Activated CD8-positive, alpha-beta memory T cell treated with anti-CD3 and anti-CD28 coated beads for 36 hours (primary cell): ENCODE measurements around the gene KIF16B. TPM values are rescaled to one million over a fixed set of nuclear protein-coding genes. Genes with fewer than 3 reads are reported as not detected.
"Not testable (repeated sequence)": the region's sequence is repeated elsewhere in the genome, so short reads cannot be mapped to it uniquely, and the experiment has no call there.

ENCODE experiments used
- CTCF ChIA-PET: fragments of 350-600 bp; sonication (Branson Sonifier 250); formaldehyde crosslinking; loops from one replicate; lab custom pipeline; 2021; ENCODE audit warnings: antibody characterized with exemption; lab: Charles Lee
- POLR2A ChIA-PET: fragments of 350-600 bp; sonication (Branson Sonifier 250); formaldehyde crosslinking; loops from one replicate; lab custom pipeline; 2021; ENCODE audit warnings: antibody characterized with exemption; lab: Charles Lee
- total RNA-seq, 2 experiments: library from RNA; stranded (reverse); gene quantifications; one replicate each; pipeline ENCODE4 v1.2.3, GENCODE V29; 2021

Gene KIF16B
- total RNA-seq, 2 experiments from 2014 or later: 3.2 TPM

DNA sequence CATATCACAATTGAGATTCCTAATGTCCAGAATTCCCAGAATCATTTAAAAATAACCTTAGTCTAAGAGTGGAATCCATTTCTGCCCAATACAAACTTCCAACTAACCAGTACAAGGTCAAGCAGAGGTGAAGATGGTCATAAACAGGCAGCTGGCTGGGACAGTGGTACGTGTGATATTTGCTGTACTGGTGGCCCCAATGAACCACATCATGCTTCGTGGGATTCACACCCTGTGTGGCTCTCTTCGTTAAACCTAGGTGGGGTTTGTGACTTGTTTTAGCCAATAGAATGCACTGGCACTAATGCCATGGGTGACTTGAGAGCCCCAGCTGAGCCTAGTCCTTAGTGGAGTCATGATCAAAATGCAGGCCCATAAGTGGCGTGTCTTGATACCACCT, 286.6 kb downstream of the KIF16B start:
- POLR2A ChIA-PET: no interaction called here
- CTCF ChIA-PET: no interaction called here

DNA sequence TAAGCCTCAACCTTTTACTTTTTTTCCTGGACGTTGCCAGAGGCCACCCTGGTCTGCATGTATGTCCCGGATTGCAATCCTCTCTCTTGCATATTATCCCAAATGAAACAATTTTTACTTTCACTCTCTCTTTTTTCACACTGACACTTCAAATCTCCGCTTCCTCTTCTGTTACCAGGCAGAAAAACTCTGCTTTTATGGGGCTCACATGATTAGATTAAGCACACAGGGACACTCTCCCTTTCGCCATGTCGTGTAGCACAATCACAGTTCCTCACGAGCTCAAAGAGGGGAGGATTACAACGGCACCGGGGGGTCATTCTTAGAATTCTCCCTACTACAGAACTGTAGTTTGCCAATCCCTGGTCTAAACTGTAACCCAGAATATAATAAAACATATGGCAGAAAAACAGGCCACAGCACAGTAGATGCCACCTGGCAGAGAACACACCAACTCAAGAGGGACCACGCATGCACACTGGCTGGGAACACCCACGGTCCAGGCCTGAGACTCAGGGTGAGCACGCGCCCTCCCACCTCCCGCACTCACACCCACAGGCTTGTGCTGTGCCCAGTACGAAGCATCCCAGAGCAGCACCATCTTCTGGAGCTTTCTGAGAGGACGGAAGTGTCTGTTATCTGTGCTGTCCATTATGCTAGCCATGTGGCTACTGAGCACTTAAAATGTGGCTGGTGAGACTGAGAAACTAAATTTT, 288.7 kb downstream of the KIF16B start:
- CTCF ChIA-PET: no interaction called here
- POLR2A ChIA-PET: no interaction called here

DNA sequence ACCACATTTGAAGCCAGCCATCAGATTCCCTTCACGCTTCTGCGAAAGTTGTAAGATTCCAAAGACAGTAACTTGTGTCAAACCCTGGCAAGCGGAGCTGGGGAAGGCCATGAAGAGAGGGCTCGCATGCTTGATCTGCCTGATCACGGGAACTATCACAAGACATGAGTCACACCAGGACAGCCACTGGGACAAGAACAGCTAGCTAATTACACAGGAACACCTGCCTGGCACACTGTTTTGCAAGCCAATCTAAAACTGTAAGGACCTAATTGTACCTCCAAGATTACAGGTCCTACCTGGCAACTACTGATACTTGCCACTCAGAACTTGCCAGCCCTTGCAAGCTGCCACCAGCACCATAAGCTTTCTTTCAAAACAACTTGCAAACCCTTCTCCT, 289.3 kb downstream of the KIF16B start:
- ChIA-PET CTCF (no interaction called here), POLR2A (no interaction called here)

DNA sequence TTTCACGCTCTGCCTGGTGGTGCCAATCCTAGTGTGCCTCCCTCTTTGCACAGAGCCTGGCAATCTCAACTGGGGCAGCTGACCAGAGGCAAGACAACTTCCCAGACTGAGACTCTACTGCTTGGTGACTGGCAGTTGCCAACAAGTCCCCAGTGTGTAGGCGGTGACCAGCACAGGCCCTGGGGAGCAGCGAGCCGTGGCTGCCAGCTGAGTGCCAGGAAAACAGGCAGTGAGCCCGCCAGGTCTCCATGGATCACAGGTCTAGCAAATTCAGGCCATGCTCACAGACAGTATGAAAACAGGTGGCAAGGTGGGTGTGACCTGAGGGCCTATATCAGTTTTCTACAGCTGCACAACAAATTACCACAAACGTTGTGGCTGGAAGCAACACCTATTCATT, 289.9 kb downstream of the KIF16B start:
- ChIA-PET POLR2A (no interaction called here), CTCF (no interaction called here)

DNA sequence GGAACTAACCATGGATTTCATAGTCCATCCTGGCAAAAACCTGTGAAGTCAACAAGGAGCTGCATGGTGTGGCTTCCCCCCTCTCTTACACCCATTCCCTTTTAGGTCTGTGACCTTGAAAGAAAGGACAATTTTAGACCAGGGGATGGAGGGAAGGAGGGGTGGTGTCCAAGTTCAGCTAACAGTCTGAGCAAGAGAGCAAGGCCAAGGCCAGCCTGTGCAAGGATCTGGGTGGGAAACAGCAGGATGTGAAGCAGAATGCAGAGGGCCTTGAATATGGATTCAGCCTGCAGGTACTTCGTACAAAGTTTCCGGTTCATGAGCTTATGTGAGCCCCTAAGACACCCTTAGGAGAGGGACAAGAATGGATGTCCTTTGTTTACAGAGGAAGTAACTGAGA, 293.0 kb downstream of the KIF16B start:
- ChIA-PET CTCF (no interaction called here), POLR2A (no interaction called here)

DNA sequence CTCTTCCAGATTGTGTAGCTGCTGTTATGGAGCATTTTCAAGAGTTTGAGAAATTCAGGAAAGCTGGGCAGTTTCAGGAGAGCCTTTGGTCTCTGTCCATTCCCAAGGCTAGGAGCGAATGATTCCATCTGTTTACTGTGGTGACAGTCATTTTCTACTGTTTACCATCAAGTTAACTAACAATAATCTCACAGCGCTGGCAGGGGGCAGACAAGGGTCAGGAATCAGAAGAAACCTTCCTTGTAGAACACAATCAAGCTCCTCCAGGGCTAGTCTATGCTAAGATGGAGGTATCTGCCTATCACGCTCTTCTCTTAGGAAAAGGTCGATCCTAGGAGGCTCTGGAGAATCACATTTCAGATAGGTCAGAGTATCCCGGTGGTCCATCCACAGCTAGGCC, 293.9 kb downstream of the KIF16B start:
- CTCF ChIA-PET: no interaction called here
- POLR2A ChIA-PET: no interaction called here

DNA sequence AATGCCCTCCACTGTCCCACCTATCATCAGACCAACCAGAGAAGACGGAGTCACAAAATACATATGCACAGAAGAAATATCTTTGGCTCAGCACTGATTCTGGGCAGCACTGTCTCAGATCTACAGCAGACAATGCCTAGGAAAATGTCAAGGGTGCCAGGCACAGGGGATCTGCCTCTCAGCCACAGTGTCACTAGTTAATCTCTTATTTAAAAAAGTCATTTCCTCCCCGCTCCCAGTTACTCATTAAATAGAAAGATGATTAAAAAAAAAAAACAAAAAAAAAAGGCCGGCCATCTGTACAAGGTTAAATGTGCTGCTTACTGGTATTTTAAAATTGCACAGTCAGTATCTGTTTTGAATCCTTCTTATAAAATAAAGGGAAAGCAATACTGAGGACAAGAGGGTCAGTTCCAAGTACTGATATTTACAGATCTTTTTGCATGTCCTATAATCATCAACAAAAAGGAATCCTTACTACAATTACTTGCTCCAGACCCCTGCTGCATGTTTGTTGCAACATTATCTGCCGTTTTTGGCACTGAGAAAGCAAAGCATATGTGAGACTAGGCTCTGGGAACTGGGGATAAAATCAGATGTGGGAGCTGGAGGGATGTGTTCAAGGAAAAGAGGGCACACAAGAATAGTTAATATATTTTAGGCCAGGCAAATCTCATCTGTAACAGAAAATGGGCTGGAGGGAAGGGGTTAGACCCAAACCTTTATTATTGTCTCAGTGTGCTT, 299.3 kb downstream of the KIF16B start:
- ChIA-PET POLR2A (no interaction called here), CTCF (no interaction called here)

DNA sequence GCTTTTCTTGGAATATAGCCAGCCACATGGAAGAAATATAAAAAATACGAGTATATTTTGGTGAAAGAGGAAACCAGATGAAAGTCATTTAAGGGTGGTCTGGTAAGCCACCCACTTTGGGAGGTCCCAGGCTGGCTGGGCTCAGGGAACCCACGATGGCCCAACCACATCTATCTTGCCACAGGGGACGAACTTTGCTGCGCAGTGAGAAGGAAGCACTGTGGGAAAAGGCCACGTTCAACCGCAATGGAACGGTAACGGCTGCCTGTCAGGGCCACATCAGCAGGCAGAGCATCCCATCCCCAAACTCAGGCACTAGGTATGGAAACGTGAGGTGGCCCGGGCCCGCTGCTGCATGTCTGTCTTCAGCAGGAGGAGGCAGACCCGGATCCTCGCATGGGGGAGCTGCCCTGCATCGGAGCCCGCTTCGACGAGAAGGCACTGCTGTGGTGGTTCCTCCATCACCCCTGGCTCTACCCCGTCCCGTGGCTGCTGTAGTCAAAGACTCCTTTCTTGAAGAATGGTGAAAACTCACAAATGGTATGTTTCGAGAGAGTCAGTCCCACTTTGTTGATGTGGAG, 300.4 kb downstream of the KIF16B start:
- ChIA-PET CTCF (no interaction called here), POLR2A (no interaction called here)

DNA sequence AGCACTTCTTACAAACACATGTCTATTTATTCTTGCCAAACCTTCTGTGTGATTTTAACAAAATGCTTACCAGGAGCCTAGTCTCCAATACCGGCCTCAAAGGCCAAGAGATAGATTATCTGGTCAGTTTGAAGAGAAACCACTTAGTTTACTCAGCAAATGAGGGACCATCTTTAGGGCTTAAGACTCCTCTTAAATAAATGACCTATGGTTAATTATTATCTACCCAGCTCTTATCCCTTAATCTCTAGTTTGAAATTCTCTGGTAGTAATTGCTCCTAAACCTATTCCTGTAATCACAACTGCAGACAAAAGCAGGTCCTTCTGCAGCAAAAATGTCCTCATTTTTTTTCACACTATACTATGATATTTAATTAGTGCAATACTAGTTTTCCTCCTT, 301.8 kb downstream of the KIF16B start:
- POLR2A ChIA-PET: no interaction called here
- CTCF ChIA-PET: no interaction called here

DNA sequence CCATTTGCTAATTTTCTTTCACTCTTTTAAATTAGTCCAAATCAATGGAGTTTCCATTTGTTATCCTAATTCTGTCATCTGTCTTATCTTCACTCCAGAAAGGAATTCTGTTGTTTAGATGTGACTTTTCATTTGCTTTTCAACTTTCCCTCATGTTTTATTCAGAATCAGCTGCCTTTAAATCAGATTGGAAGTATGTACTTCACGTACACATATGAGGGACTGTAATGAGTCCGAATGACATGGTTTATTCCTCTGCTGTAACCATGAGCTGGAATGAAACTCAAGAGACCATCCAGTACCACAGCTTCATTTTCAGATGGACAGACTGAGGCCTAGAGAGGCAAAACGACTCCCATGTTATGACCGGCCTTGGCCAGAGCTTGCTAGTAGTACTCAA, 302.3 kb downstream of the KIF16B start:
- ChIA-PET CTCF (no interaction called here), POLR2A (no interaction called here)

DNA sequence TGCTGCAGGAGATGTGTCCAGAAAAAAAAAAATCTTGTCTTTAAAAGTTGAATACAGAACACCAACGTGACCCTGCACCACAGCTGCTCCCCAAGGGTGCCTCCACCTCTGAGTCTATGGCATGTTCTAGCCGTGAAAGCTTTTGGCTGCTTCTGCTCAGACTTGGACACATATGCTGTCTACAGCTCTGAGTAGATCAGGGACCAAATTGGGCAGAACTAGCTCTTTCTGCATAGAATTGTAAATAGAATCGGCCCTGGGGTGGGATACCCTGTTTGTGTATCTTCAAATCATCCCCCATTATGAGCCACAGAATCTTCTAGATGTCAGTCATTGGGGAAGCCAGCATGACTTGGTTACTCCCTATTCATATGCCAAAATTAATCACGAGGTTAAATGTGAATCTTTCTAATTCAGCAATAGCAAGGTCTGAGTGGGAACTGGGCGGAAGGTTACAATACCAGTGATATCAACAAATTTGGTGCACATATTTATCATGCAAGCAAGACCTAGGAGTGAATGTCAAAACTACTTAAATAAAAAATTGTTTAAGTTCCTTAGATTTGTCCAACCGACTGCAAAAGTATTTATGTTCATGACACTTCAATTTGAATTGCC, 302.8 kb downstream of the KIF16B start:
- POLR2A ChIA-PET: no interaction called here
- CTCF ChIA-PET: no interaction called here

DNA sequence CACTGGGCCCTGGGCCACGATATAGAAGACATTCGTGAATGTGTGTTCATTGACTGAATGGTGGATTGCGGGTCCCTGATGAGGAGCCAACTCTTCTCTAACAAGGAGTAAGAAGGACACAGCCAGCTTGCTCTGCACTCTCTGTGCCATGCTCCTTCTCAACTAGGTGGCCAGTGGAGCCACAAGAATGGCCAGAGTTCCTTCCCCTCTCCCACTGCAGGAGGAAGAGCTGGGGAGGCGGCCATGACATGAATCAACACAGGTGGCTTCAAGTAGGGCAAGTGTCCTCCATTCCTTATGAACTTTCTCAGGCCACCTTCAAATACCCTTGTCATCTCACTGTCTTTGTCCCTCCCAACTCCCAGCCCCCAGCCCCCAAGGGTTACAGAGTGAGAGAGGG, 305.7 kb downstream of the KIF16B start:
- ChIA-PET CTCF (no interaction called here), POLR2A (no interaction called here)

DNA sequence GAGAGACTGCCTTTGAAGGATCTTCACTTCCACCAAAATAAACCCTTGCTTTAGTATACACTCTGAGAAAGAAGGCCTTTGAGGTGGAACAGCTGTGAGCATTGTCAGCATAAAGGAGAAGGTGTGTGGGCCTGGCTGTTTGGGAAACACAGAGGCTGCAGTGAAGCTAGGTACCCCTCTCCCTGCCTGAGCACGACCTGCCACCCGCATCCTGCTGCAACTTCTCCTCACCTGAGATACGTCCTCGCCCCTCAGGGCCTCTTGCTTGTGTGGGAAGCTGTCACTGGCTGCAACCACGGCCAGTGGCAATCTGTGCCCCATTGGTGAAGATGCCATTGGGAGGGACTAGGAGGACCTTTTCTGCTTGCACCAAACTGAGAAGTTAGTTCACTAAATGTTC, 307.9 kb downstream of the KIF16B start:
- CTCF ChIA-PET: no interaction called here
- POLR2A ChIA-PET: no interaction called here

DNA sequence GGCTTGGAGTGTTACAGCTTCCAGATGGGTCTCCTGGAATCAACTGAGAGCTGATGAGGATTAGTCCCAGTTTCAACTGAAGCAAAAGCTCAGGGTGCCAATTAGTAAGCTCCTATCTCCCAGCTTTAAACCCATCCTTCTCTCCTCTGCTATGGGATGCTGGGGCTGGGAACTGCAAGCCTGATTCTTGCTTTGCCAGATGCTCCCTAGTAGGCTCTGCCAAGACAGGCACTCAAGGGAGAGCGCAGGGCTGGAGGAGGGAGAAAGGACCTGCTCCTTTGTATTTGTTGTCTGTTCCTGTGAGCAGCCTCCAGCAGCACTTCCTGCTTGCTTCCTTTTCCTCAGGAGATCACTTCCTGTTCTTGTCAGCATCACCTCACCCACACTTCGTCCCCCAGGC, 309.7 kb downstream of the KIF16B start:
- CTCF ChIA-PET: no interaction called here
- POLR2A ChIA-PET: no interaction called here

DNA sequence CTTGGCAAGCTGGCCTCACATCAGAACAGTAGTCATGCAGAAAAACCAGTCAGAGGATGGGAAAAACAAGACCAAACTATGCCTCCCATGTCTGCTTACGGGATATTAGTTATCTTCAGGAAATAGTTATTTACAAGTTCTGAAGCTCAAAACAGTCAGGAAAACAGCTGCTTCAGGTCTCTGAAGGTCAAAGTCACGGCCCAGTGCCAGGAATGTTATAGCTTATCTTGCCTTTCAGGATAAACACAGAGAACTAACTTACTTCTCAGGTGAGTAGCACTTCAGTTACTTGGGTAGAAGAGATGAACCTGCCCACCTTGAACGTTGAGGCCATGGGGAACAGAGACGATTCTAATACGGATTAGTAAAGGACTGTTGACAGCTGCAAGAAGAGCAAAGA, 310.7 kb downstream of the KIF16B start:
- ChIA-PET POLR2A (no interaction called here), CTCF (no interaction called here)

DNA sequence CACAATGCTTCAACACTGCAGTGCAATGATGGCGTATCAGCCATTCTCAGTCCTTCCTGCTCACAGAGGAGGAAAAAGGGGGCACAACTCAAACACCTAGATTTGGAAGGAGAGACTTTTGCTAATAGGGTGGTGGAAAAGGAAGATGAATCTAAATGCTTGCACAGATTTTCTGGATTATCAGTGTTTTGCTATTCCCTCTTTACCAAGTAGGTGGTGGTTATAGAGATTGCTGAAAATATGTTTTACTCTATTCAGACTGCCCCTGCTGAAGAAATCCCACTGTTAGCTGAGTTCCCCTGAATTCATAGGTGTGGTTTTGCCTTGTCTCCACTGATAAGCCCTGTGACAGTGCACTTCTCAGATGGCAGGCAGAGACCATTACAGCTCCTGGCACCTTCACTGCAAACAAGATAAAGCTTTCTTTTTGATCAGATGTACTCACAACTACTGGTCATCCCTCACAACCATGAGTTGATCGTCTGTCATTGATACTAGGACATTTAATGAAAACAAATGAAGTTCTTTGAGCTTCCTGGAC, 311.4 kb downstream of the KIF16B start:
- ChIA-PET CTCF (no interaction called here), POLR2A (no interaction called here)

DNA sequence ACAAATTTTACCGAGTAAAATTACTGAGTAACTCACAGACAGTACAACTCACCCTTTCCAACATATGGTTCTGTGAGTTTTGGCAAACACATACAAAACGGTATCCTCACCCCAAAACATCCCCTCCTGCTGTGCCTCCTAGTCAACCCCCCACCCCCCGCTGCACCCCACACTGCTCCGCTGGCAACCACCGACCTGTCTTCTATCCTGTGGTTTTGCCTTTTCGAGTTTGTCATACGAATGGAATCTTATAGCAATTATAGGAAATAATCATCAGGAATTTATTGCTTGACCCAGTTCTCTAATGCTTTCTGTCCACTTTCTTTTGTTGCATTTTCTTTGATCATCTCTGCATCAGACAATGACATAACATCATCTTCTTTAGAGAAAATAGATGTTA, 312.3 kb downstream of the KIF16B start:
- CTCF ChIA-PET: no interaction called here

DNA sequence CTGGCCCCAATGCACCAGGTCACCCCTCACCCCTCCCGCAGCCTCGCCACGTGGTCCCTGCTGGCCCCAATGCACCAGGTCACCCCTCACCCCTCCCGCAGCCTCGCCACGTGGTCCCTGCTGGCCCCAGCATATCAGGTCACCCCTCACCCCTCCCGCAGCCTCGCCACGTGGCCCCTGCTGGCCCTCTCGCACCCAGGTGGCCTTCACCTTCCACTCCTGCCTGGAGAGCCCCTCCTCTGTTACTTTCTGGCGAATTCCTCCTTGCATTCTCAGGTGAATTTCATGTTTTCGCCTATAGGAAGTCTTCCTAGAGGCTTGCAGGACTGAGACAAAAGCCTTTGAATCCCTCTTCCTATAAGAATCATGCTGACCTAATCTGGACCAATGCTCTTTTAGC, 313.1 kb downstream of the KIF16B start:
- CTCF ChIA-PET, POLR2A ChIA-PET: not testable (repeated sequence)

More for the DNA sequence above, 312.3 kb downstream of the KIF16B start:
- POLR2A ChIA-PET: no interaction called here

DNA sequence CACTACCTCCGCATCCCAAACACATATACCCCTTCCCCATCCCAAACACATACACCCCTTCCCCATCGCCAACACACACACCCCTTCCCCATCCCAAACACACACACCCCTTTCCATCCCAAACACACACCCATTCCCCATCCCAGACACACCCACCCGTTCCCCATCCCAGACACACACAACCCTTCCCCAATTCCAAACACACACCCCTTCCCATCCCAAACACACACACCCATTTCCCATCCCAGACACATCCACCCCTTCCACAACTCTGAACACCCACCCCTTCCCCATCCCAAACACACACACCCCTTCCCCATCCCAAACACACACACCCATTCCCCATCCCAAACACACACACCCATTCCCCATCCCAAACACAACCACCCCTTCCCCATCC, 314.5 kb downstream of the KIF16B start:
- POLR2A ChIA-PET: no interaction called here
- CTCF ChIA-PET: no interaction called here

DNA sequence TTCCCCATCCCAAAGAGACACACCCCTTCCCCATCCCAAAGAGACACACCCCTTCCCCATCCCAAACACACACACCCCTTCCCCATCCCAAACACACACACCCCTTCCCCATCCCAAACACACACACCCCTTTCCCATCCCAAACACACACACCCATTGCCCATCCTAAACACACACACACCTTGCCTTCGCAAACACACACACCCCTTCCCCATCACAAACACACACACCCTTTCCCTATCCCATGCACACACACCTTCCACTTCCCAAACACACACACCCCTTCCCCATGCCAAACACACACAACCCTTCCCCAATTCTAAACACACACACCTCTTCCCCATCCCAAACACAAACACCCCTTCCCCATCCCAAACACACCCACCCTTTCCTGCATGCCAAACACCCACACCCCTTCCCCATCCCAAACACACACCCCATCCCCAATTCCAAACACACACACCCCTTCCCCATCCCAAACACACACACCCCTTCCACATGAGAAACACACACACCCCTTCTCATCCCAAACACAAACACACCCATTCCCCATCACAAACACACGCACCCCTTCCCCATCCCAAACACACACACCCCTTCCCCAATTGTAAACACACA, 315.3 kb downstream of the KIF16B start:
- POLR2A ChIA-PET: no interaction called here

More for the DNA sequence above, 315.3 kb downstream of the KIF16B start:
- CTCF ChIA-PET: no interaction called here
